Dendritic cell treated with granulocyte-macrophage colony-stimulating factor and Interleukin-4, amounts not matched to agents 40 ng/mL and 50 ng/mL, for 4 days (primary cell): Measurements from ENCODE around the gene SHOX.
"Not testable (repeated sequence)": the region's sequence is repeated elsewhere in the genome, so short reads cannot be mapped to it uniquely, and the experiment has no call there.

Experiments used
- H3K27ac Mint-ChIP-seq: one replicate; pipeline ENCODE4 v1.8.0; 2022; ENCODE audit warnings: mild to moderate bottlenecking, mixed read lengths
- H3K27me3 Mint-ChIP-seq: one replicate; pipeline ENCODE4 v1.8.0; 2022; ENCODE audit warnings: mild to moderate bottlenecking, mixed read lengths
- H3K36me3 Mint-ChIP-seq: one replicate; pipeline ENCODE4 v1.8.0; 2022; ENCODE audit warnings: low read depth, mixed read lengths
- H3K4me1 Mint-ChIP-seq: one replicate; pipeline ENCODE4 v1.8.0; 2022; ENCODE audit warnings: low read depth, mixed read lengths
- H3K4me3 Mint-ChIP-seq: one replicate; pipeline ENCODE4 v1.8.0; 2022; ENCODE audit warnings: mild to moderate bottlenecking, moderate library complexity, mixed read lengths
- H3K9me3 Mint-ChIP-seq: one replicate; pipeline ENCODE4 v1.8.0; 2022; ENCODE audit warnings: mixed read lengths
- intact Hi-C: fragments of 100-400 bp; cut with micrococcal nuclease; formaldehyde crosslinking; loops from one replicate; pipeline ENCODE4 v1.15.0; 2022

The SHOX gene

GRCh38 chrX:630612-631496 lies at the start of gene SHOX:
TSS of gene SHOX (plus strand) at chrX:630791. CDS start at chrX:630898, 107 bp downstream.
- H3K4me3 Mint-ChIP-seq: no peak within 1 kb of the TSS
- H3K4me1 Mint-ChIP-seq: no peaks in the 10 kb centered on the region
- no peaks in the 10 kb centered on the region for H3K9me3 Mint-ChIP-seq
- H3K27ac Mint-ChIP-seq: no peak within 1 kb of the TSS
- intact Hi-C loops: no loop called here
- H3K36me3 Mint-ChIP-seq: no peaks in the 10 kb centered on the region
- H3K27me3 Mint-ChIP-seq: peaks cover 86% of the 10 kb centered on the region

GRCh38 chrX:581066-581465 lies 49.5 kb upstream of the SHOX start:
- Mint-ChIP-seq H3K9me3 (peaks cover 22% of the 10 kb centered on the region), H3K27ac (no peak overlapping the region), H3K36me3 (no peaks in the 10 kb centered on the region), H3K4me3 (no peak overlapping the region), H3K4me1 (no peaks in the 10 kb centered on the region), H3K27me3 (no peaks in the 10 kb centered on the region)
- intact Hi-C loops: no loop called here

DNA sequence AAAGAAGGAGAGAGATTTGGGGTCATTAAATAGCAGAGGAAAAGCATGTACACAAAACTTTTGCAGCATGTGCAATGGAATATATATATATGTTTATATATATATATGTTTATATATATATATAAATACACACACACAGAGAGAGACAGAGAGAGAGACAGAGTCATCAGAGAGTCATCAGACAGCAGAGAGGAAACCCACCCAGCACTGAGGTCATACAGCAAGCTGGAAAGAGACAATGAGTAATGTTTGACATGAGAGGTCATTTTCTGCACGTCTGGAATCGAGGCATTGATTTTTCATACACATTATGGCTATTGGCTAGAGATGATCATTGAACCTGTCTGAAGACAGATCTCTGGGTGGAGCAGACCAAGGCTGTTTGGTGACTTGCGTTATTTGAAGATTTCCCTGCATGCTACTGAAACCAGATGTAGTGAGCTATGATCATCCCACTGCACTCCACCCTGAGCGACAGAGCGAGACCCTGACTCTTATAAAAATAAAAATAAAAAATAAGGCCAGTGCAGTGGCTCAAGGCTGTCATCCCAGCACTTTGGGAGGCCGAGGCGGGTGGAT lies 48.8 kb upstream of the SHOX start:
- Mint-ChIP-seq H3K36me3 (no peaks in the 10 kb centered on the region), H3K4me3 (no peak overlapping the region), H3K27me3 (no peaks in the 10 kb centered on the region), H3K4me1 (no peaks in the 10 kb centered on the region), H3K27ac (no peak overlapping the region), H3K9me3 (peaks cover 22% of the 10 kb centered on the region)
- intact Hi-C loops: no loop called here

- no peak overlapping the region for H3K4me3 Mint-ChIP-seq
- H3K4me1 Mint-ChIP-seq: no peaks in the 10 kb centered on the region
- H3K9me3 Mint-ChIP-seq: peaks cover 22% of the 10 kb centered on the region
- H3K36me3 Mint-ChIP-seq: no peaks in the 10 kb centered on the region
- no peak overlapping the region for H3K27ac Mint-ChIP-seq
- intact Hi-C loops: no loop called here
- H3K27me3 Mint-ChIP-seq: no peaks in the 10 kb centered on the region
Observed at GRCh38 chrX:584572-584971, 46.0 kb upstream of the SHOX start.

DNA sequence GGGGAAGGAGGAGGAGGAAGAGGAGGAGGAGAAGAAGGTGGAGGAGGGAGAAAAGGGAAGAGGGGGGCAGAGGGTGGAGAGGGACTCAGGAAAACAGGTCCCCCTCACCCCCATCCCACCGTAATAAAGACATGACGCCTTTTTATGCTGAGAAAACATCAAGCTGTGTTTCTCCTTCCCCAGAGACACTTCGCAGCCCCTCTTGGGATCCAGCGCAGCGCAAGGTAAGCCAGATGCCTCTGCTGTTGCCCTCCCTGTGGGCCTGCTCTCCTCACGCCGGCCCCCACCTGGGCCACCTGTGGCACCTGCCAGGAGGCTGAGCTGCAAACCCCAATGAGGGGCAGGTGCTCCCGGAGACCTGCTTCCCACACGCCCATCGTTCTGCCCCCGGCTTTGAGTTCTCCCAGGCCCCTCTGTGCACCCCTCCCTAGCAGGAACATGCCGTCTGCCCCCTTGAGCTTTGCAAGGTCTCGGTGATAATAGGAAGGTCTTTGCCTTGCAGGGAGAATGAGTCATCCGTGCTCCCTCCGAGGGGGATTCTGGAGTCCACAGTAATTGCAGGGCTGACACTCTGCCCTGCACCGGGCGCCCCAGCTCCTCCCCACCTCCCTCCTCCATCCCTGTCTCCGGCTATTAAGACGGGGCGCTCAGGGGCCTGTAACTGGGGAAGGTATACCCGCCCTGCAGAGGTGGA lies 45.3 kb upstream of the SHOX start:
- Mint-ChIP-seq H3K27ac (no peak overlapping the region), H3K27me3 (no peaks in the 10 kb centered on the region), H3K4me1 (no peaks in the 10 kb centered on the region), H3K4me3 (no peak overlapping the region), H3K9me3 (peaks cover 22% of the 10 kb centered on the region), H3K36me3 (no peaks in the 10 kb centered on the region)
- intact Hi-C loops: no loop called here

DNA sequence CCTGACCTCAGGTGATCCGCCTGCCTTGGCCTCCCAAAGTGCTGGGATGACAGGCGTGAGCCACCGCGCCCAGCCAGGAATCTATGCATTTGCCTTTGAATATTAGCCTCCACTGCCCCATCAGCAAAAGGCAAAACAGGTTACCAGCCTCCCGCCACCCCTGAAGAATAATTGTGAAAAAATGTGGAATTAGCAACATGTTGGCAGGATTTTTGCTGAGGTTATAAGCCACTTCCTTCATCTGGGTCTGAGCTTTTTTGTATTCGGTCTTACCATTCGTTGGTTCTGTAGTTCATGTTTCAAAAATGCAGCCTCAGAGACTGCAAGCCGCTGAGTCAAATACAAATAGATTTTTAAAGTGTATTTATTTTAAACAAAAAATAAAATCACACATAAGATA lies 44.2 kb upstream of the SHOX start:
- Mint-ChIP-seq H3K4me1 (no peaks in the 10 kb centered on the region), H3K9me3 (peaks cover 22% of the 10 kb centered on the region), H3K27me3 (no peaks in the 10 kb centered on the region), H3K27ac (no peak overlapping the region), H3K4me3 (no peak overlapping the region), H3K36me3 (no peaks in the 10 kb centered on the region)
- intact Hi-C loops: no loop called here

- peaks cover 13% of the 10 kb centered on the region for H3K9me3 Mint-ChIP-seq
- H3K27ac Mint-ChIP-seq, intact Hi-C loops, H3K4me3 Mint-ChIP-seq, H3K4me1 Mint-ChIP-seq, H3K27me3 Mint-ChIP-seq, H3K36me3 Mint-ChIP-seq: not testable (repeated sequence)
Observed at GRCh38 chrX:589261-589660, 41.3 kb upstream of the SHOX start.

GRCh38 chrX:590693-591404 lies 39.7 kb upstream of the SHOX start:
- Mint-ChIP-seq H3K27ac (no peak overlapping the region), H3K4me1 (no peaks in the 10 kb centered on the region)

DNA sequence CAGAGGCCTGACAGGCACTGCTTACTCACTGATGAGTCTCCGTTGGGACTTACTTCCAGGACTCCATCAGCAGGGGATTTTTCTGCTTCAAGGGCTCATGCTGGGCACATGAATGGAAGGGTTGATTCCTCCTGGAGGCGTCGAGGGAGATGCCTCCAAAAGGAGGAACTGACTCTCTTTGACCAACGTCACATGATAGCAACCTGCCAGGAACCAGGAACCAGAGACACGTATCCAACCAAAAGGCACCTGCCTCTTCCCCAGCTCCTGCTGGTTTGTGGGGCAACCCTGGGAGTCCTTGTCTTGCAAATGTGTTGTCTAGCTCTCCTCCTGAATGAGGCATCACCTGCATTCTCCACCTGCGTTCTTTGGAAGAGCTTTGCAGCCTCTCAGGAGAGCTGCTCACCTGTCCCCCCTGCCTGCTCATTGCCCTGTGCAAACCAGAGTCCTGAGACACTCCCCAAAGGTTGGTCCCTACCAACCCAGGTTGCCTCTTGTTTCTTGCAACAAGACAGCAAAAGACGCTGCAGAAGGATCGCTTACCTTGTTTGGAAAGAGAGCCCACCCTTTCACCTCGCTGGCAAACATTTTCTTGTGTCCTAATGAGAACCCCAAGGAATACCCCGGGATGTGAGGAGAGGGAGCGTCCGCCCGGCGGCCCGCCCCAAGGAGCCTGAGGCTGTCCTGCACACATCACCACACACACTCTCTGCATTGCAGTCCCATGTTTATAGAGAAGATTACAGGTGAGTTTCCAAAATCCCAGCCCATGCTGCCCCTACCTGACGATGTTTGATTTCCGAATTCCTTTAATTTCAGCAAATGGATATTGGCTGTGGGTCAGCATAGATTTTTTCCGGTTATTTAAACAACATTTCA lies 30.5 kb upstream of the SHOX start:
- H3K27ac Mint-ChIP-seq: no peak overlapping the region

More at GRCh38 chrX:590693-591404, 39.7 kb upstream of the SHOX start:
- intact Hi-C loops: no loop called here
- Mint-ChIP-seq H3K36me3 (no peaks in the 10 kb centered on the region), H3K27me3 (no peaks in the 10 kb centered on the region), H3K9me3 (peaks cover 8% of the 10 kb centered on the region), H3K4me3 (no peak overlapping the region)

DNA sequence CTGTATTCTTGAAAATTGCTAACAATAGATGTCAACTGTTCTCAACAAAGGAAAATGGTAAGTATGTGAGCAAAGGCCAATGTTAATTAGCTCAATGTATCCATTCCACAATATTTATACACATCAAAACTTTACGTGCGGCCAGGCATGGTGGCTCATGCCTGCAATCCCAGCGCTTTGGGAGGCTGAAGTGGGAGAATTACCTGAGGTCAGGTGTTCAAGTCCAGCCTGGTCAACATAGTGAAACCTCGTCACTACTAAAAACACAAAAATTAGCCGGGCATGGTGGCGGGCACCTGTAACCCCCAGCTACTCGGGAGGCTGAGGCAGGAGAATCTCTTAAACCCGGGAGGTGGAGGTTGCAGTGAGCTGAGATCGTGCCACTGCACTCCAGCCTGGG lies 27.6 kb upstream of the SHOX start:
- H3K27me3 Mint-ChIP-seq, H3K36me3 Mint-ChIP-seq, intact Hi-C loops, H3K4me1 Mint-ChIP-seq, H3K4me3 Mint-ChIP-seq, H3K27ac Mint-ChIP-seq: not testable (repeated sequence)
- peaks cover 28% of the 10 kb centered on the region for H3K9me3 Mint-ChIP-seq

More for the DNA sequence above, 30.5 kb upstream of the SHOX start:
- no peaks in the 10 kb centered on the region for H3K36me3 Mint-ChIP-seq
- no peak overlapping the region for H3K4me3 Mint-ChIP-seq
- intact Hi-C loops: no loop called here
- peaks cover 55% of the 10 kb centered on the region for H3K9me3 Mint-ChIP-seq
- no peaks in the 10 kb centered on the region for H3K27me3 Mint-ChIP-seq
- no peaks in the 10 kb centered on the region for H3K4me1 Mint-ChIP-seq

GRCh38 chrX:604616-605015 lies 26.0 kb upstream of the SHOX start:
- intact Hi-C loops, H3K27me3 Mint-ChIP-seq, H3K4me1 Mint-ChIP-seq, H3K27ac Mint-ChIP-seq, H3K36me3 Mint-ChIP-seq, H3K4me3 Mint-ChIP-seq: not testable (repeated sequence)
- peaks cover 25% of the 10 kb centered on the region for H3K9me3 Mint-ChIP-seq

GRCh38 chrX:608088-608487 lies 22.5 kb upstream of the SHOX start:
- peaks cover 24% of the 10 kb centered on the region for H3K9me3 Mint-ChIP-seq
- H3K27me3 Mint-ChIP-seq, H3K4me3 Mint-ChIP-seq, H3K27ac Mint-ChIP-seq, intact Hi-C loops, H3K36me3 Mint-ChIP-seq, H3K4me1 Mint-ChIP-seq: not testable (repeated sequence)

GRCh38 chrX:614136-614535 lies 16.5 kb upstream of the SHOX start:
- H3K4me3 Mint-ChIP-seq: no peak overlapping the region
- H3K9me3 Mint-ChIP-seq: peaks cover 24% of the 10 kb centered on the region
- peaks cover 7% of the 10 kb centered on the region for H3K27me3 Mint-ChIP-seq
- no peaks in the 10 kb centered on the region for H3K36me3 Mint-ChIP-seq
- H3K4me1 Mint-ChIP-seq: no peaks in the 10 kb centered on the region
- intact Hi-C loops: no loop called here
- H3K27ac Mint-ChIP-seq: no peak overlapping the region
